GM21717 (cell line): Measurements from ENCODE around the gene DNAJC5G.
"Not testable (repeated sequence)": the region's sequence is repeated elsewhere in the genome, so short reads cannot be mapped to it uniquely, and the experiment has no call there.

Source experiments
- ATAC-seq: cut with Tn5 transposase; IDR thresholded peaks from one replicate; pipeline ENCODE4 v1.9.1; 2021; ENCODE audit warnings: mild to moderate bottlenecking, moderate library complexity; ENCODE audit not compliant: unreplicated experiment

Gene DNAJC5G

GRCh38 chr2:27250652-27251379, 24.4 kb upstream of the DNAJC5G start:
- no peak for ATAC-seq

- ATAC-seq: no peak
Measured at GRCh38 chr2:27251766-27252165, 23.5 kb upstream of the DNAJC5G start.

GRCh38 chr2:27255187-27255586, 20.0 kb upstream of the DNAJC5G start:
- ATAC-seq: no peak

GRCh38 chr2:27255660-27256059, 19.6 kb upstream of the DNAJC5G start:
- ATAC-seq: no peak

GRCh38 chr2:27256855-27257454, 18.3 kb upstream of the DNAJC5G start:
- ATAC-seq: no peak

- ATAC-seq: no peak
Measured at GRCh38 chr2:27258051-27258450, 17.2 kb upstream of the DNAJC5G start.

GRCh38 chr2:27261241-27261925, 13.8 kb upstream of the DNAJC5G start:
- no peak for ATAC-seq

- ATAC-seq: no peak
Measured at GRCh38 chr2:27261926-27262298, 13.3 kb upstream of the DNAJC5G start.

GRCh38 chr2:27262379-27263286, 12.6 kb upstream of the DNAJC5G start, which contains the start of gene SLC30A3:
Gene SLC30A3, minus strand, starts transcription at chr2:27263047. Its CDS starts 141 bp downstream, at chr2:27262906.
- no peak for ATAC-seq

- ATAC-seq: no peak
Measured at GRCh38 chr2:27263287-27264252, 11.7 kb upstream of the DNAJC5G start.

GRCh38 chr2:27264253-27264752, 10.9 kb upstream of the DNAJC5G start:
- ATAC-seq: no peak

GRCh38 chr2:27264753-27265535, 10.3 kb upstream of the DNAJC5G start:
- no peak for ATAC-seq

- no peak for ATAC-seq
Measured at GRCh38 chr2:27265536-27265870, 9.7 kb upstream of the DNAJC5G start.

GRCh38 chr2:27268296-27268695, 6.9 kb upstream of the DNAJC5G start:
- ATAC-seq: not testable (repeated sequence)

- no peak for ATAC-seq
Measured at GRCh38 chr2:27270131-27270530, 5.1 kb upstream of the DNAJC5G start.

- ATAC-seq: no peak
Measured at GRCh38 chr2:27270670-27271069, 4.6 kb upstream of the DNAJC5G start.

GRCh38 chr2:27271631-27272340, 3.4 kb upstream of the DNAJC5G start:
- no peak for ATAC-seq
